Activated naive CD8-positive, alpha-beta T cell (primary cell): ENCODE data around the gene FAM131A.

Source experiments
- H3K27ac Mint-ChIP-seq: one replicate; pipeline ENCODE4 v1.8.0; 2021; ENCODE audit warnings: mixed read lengths
- H3K27me3 Mint-ChIP-seq: one replicate; pipeline ENCODE4 v1.8.0; 2021; ENCODE audit warnings: mixed read lengths
- H3K36me3 Mint-ChIP-seq: one replicate; pipeline ENCODE4 v1.8.0; 2021; ENCODE audit warnings: mixed read lengths
- H3K4me1 Mint-ChIP-seq: one replicate; pipeline ENCODE4 v1.8.0; 2021; ENCODE audit warnings: low read depth, mixed read lengths
- H3K4me3 Mint-ChIP-seq: one replicate; pipeline ENCODE4 v1.8.0; 2021; ENCODE audit warnings: mild to moderate bottlenecking, mixed read lengths
- H3K9me3 Mint-ChIP-seq: one replicate; pipeline ENCODE4 v1.8.0; 2021; ENCODE audit warnings: low read depth, mixed read lengths

FAM131A gene

DNA sequence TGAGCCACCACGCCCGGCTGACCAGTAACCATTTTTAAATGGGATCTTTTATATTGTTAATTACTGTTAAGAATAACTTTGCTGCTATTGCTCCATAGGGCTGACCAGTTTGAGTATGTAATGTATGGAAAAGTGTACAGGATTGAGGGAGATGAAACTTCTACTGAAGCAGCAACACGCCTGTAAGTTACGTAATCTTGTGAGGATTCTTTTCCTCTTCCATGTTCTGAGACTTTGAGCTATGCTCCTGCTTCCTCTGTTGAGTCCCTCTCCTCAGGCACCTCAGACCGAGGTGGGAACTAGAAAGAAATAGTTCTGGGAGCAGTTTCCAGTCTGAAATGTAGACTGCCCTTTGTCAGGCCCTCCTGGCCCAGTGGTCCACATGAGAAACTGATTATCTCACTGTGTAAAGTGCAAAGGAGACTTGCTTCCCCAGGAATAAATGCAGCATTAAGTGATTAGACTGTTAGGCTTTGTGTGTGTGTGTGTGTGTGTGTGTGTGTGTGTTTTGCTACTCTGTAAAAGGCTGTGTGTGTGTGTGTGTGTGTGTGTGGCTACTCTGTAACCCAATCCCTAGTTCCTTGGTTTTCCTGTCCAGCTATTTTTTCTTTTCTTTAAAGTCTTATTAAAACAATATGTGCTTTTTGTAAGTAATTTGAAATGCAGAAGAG, 29.4 kb downstream of the FAM131A start:
- H3K27me3 Mint-ChIP-seq, result no peaks in the 10 kb centered on the region

DNA sequence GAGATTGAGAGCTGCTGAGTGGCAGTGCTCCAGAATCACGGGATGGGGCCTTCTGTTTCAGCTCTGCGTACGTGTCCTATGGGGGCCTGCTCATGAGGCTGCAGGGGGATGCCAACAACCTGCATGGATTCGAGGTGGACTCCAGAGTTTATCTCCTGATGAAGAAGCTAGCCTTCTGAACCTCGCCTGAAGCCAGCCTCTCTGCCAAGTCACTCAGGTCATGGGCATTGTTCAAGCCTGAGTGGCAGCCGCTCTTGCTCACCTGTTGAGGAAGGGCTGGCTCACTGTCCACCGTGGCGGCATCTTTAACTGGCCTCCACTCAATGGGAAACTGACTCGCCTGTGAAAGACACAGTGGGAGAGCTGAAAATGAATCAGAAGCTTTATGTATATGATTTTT, 30.7 kb downstream of the FAM131A start:
- Mint-ChIP-seq H3K4me1 (peaks cover 29% of the 10 kb centered on the region), H3K27me3 (no peaks in the 10 kb centered on the region), H3K27ac (no peak overlapping the region), H3K4me3 (no peak overlapping the region), H3K9me3 (no peaks in the 10 kb centered on the region), H3K36me3 (peaks cover 8% of the 10 kb centered on the region)

More for the DNA sequence above, 29.4 kb downstream of the FAM131A start:
- no peaks in the 10 kb centered on the region for H3K9me3 Mint-ChIP-seq
- peaks cover 8% of the 10 kb centered on the region for H3K36me3 Mint-ChIP-seq
- H3K27ac Mint-ChIP-seq, result peak overlapping the region; percentile 34
- H3K4me1 Mint-ChIP-seq, result peaks cover 28% of the 10 kb centered on the region
- H3K4me3 Mint-ChIP-seq, result peak overlapping the region; percentile 14

DNA sequence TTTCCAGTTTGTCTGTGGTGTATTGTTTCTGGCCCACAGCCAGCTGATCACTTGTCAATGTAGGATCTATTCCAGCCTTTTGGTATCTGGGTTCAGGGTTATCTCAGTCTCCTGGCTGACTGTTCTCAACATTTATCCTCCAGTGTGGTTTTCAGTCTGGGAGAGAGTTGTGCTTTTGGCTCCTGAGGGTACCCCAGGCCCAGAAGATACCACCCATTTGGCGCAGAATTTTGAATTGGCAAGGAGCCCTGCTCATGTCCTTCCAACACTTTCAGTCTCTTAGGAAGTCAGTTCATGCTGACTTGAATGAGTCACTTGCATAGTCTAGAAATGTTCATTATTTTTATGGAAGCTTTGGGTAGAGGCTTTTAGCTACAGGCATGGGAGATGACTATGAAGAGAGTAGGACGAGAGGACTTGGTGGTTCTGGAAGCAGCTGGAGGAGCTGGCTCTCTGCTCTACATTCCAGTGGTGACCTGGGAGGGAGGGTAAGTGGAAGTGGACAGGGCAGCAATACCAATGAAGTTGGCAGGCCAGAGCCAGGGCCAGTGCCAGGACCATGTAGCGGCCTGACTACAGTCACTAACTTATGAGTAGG, 31.3 kb downstream of the FAM131A start:
- H3K9me3 Mint-ChIP-seq, result no peaks in the 10 kb centered on the region
- H3K4me1 Mint-ChIP-seq, result peaks cover 25% of the 10 kb centered on the region
- H3K36me3 Mint-ChIP-seq, result peaks cover 8% of the 10 kb centered on the region
- peak overlapping the region; percentile 51 for H3K27ac Mint-ChIP-seq
- no peak overlapping the region for H3K4me3 Mint-ChIP-seq
- no peaks in the 10 kb centered on the region for H3K27me3 Mint-ChIP-seq

DNA sequence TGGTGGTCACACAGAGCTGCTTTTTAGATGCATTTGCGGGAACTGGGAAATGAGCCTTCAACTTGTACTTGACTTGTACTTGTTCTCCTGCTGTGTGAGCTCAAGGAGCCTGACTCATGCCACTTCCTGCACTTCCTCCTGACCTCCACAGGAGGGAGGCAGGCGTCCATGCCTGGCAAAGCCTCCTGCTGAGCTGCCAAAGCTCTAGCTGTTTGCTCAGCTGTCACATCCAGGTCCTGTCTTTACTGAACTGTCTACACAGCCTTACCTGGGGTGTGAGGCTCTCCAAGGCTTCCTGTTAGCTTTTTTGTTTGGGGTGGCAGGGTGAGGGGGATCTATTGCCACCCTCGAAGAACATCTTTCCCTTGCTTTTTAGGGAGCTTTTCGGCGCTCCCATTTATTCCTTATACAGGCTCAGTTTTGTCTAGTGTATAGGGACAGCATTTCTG, 34.2 kb downstream of the FAM131A start:
- H3K9me3 Mint-ChIP-seq, result no peaks in the 10 kb centered on the region
- H3K4me1 Mint-ChIP-seq, result peaks cover 7% of the 10 kb centered on the region
- no peaks in the 10 kb centered on the region for H3K27me3 Mint-ChIP-seq
- H3K27ac Mint-ChIP-seq, result no peak overlapping the region
- H3K4me3 Mint-ChIP-seq, result no peak overlapping the region
- no peaks in the 10 kb centered on the region for H3K36me3 Mint-ChIP-seq

DNA sequence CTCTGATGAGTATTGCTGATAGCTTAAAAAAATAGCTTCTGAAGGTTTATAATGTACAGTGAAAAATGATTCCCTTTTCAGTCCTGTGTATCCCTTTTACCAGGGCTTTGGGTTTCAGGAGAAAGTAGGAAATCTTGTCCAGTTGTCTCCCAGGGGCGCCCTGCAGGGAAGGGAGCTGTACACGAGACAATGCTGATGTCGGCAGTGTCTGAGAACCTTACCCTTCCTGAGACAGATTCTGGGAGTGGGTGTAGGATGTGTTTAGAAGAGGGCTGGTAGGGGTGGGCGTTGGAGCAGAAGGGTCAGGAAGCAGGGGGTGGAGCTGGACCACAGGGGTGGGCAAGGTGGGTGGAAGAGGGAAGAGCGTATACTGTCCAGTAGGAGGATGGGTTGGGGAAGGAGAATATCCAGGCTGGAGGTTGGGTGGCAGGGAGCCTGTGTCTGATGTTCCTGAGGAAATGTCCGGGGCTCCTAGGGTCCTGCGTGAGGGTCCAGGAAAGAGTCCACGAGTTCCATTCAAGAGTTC, 35.0 kb downstream of the FAM131A start:
- no peak overlapping the region for H3K27ac Mint-ChIP-seq
- H3K27me3 Mint-ChIP-seq, result no peaks in the 10 kb centered on the region
- no peak overlapping the region for H3K4me3 Mint-ChIP-seq
- peaks cover 4% of the 10 kb centered on the region for H3K4me1 Mint-ChIP-seq
- H3K36me3 Mint-ChIP-seq, result no peaks in the 10 kb centered on the region
- H3K9me3 Mint-ChIP-seq, result no peaks in the 10 kb centered on the region

DNA sequence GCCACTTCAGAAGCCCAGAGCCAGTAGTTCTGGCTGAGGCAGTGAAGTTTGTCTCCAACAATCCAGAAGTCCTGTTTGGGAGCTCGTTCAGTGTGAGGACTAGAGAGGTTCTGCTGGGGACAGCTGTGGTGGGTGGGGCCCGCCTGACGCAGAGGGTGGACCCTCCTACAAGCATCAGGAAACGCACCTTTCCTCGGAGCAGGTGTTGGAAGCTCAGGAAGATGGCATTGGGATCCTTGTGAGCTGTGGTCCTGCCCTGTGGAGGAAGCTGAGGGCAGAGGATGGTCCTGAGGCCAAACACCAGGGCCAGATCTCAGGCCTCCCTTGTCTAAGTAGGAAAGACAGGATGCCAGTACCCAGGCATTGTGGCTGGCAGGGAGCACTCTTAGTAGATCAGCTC, 35.5 kb downstream of the FAM131A start:
- no peak overlapping the region for H3K27ac Mint-ChIP-seq
- H3K9me3 Mint-ChIP-seq, result no peaks in the 10 kb centered on the region
- H3K4me1 Mint-ChIP-seq, result peaks cover 4% of the 10 kb centered on the region
- no peak overlapping the region for H3K4me3 Mint-ChIP-seq
- no peaks in the 10 kb centered on the region for H3K27me3 Mint-ChIP-seq
- no peaks in the 10 kb centered on the region for H3K36me3 Mint-ChIP-seq

DNA sequence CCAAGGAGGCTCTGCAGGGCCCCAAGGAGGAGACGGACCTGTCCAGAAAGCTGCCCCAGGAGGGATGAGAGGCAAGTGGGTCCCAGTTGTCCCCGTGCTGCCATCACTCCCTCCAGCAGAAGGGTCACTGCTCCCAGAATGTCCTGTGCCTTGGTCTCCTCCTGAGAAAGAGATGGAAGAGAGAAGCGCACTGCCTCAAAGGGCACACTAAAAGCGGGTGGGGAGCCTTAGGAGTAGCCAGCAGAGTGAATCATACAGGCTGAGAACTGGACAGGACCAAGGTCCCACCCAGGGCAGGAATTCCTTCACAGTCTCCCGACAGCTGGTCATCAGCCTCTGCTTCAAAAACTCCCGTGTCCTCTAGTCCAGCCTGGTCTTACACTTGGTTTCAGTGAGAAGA, 36.0 kb downstream of the FAM131A start:
- Mint-ChIP-seq H3K9me3 (no peaks in the 10 kb centered on the region), H3K27me3 (no peaks in the 10 kb centered on the region), H3K4me3 (no peak overlapping the region), H3K4me1 (peaks cover 4% of the 10 kb centered on the region), H3K36me3 (no peaks in the 10 kb centered on the region), H3K27ac (no peak overlapping the region)

DNA sequence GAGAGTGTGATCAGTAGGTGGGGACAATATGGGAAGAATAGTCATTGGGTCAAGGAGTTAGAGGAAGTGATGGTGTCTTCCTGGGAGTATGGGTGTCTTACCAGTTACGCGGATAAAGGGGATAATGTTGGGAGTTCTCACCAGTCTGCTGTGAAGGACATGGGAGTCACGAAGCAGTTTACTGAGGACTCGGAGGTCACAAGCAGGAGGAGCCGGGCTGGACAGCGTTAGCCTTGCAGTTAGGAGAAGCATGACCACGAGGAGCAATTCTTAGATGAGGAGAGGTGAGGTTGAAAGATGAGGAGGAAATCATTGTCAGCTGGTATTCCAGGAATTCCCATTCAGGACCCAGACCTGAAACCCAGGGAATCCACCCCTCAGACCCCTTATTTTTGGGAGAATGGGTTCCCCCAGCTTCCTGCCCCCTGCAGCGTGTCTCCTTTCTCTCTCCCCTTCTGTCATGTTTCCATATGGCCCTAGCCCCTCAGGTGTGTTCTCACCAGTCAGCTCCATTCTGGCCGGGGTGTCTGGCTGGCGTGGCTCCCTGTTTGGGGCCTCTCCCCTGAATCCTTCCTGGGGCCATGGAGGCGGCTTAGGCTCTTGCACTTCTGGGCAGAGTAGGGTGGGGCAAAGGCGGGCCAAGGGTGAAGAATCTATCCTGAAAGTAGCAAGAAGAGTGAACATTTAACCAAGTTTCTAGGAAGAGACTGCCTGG, 38.5 kb downstream of the FAM131A start:
- no peaks in the 10 kb centered on the region for H3K36me3 Mint-ChIP-seq
- no peak overlapping the region for H3K4me3 Mint-ChIP-seq
- H3K27me3 Mint-ChIP-seq, result peaks cover 8% of the 10 kb centered on the region
- H3K27ac Mint-ChIP-seq, result no peak overlapping the region
- peaks cover 8% of the 10 kb centered on the region for H3K4me1 Mint-ChIP-seq
- no peaks in the 10 kb centered on the region for H3K9me3 Mint-ChIP-seq

DNA sequence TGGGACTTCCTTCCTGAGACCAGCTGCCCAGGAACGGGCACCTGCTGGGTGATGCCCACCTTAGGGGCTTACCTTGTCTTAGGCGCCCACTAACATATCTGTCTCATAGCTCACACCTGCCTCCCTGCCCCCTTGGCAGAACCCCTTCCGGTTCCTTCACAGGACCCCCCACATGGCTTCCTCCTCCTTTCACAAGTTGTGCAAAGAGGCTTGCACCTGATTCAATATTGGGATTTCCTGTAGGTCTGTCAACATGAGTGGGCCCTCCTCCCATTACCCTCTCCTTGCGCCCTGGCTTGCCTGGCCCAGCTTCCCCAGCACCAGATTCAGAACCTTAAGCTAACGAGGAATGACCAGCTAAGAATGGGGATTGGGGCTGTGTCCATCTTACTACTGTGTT, 40.0 kb downstream of the FAM131A start:
- Mint-ChIP-seq H3K27ac (no peak overlapping the region), H3K4me1 (peaks cover 5% of the 10 kb centered on the region), H3K36me3 (no peaks in the 10 kb centered on the region), H3K4me3 (no peak overlapping the region), H3K9me3 (no peaks in the 10 kb centered on the region), H3K27me3 (peaks cover 10% of the 10 kb centered on the region)

DNA sequence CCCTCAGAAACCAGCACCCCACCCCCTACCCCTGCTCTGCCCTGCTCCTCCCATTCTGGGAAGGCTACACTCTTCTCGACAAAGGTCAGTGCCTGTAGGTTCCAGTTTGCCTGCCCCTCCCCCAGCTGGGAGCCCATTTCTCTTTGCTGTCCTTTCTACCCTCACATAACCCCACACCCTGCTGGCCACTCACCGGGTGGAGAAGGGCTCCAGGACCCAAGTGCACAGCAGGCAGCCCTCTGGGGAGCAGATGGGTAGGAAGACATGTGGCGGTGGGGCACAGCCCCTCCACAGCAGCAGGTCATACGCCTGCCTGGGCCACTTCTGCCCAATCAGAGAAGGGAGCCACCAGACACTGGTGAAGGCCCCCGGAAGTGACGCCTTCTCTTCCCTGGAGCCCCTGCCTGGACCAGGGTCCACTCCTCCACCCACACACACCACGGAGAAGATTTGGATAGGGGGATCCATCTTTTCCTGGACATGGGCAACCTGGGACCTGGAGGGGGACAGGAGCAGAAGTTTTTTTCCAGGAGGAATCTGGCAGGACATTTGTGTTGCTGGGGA, 40.6 kb downstream of the FAM131A start, which contains the start of gene THPO:
THPO (minus strand) TSS at position 326 of the 564 bp plus-strand sequence. CDS start 1,948 bp downstream, outside the sequence.
- Mint-ChIP-seq H3K4me3 (peak within 1 kb of the TSS; percentile 80), H3K4me1 (peaks cover 5% of the 10 kb centered on the region), H3K27ac (no peak within 1 kb of the TSS), H3K27me3 (peaks cover 10% of the 10 kb centered on the region), H3K36me3 (no peaks in the 10 kb centered on the region), H3K9me3 (no peaks in the 10 kb centered on the region)

DNA sequence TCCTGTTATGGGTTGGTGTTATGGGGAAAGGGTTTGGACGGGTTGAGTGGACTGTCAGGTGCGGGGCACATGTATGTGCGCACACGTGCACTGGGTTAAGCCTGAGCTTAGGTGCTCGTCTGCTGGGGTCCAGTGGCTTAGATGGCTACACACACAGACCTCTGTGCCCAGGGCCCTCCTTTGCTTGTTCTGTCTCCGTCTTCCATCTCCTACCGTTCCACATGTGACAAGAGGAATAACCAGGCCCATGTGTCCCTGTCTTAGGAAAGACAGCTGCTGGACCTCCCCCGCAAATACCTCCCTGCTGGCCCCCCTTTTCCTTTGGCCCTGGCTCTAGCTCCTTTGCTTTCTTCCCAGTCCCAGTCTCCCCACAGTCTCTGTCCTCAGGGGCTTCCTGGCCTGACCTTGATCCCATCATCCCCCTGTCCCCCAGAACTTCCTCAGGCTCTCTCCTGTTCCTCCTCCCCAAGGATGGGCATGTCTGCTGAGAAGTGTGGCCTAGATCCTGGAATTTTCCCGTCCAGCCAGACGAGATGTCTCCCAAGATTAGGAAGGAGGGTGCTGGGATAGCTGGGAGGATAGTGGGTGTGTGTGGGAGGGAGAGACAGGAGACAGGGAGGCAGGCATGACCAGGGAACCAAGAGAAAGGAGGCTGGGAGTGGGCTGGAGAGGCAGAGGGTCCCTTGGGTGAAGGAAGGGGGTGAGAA, 41.4 kb downstream of the FAM131A start:
- H3K4me1 Mint-ChIP-seq, result peaks cover 5% of the 10 kb centered on the region
- no peak overlapping the region for H3K27ac Mint-ChIP-seq
- no peaks in the 10 kb centered on the region for H3K36me3 Mint-ChIP-seq
- H3K9me3 Mint-ChIP-seq, result no peaks in the 10 kb centered on the region
- peaks cover 10% of the 10 kb centered on the region for H3K27me3 Mint-ChIP-seq
- peak overlapping the region; percentile 80 for H3K4me3 Mint-ChIP-seq

DNA sequence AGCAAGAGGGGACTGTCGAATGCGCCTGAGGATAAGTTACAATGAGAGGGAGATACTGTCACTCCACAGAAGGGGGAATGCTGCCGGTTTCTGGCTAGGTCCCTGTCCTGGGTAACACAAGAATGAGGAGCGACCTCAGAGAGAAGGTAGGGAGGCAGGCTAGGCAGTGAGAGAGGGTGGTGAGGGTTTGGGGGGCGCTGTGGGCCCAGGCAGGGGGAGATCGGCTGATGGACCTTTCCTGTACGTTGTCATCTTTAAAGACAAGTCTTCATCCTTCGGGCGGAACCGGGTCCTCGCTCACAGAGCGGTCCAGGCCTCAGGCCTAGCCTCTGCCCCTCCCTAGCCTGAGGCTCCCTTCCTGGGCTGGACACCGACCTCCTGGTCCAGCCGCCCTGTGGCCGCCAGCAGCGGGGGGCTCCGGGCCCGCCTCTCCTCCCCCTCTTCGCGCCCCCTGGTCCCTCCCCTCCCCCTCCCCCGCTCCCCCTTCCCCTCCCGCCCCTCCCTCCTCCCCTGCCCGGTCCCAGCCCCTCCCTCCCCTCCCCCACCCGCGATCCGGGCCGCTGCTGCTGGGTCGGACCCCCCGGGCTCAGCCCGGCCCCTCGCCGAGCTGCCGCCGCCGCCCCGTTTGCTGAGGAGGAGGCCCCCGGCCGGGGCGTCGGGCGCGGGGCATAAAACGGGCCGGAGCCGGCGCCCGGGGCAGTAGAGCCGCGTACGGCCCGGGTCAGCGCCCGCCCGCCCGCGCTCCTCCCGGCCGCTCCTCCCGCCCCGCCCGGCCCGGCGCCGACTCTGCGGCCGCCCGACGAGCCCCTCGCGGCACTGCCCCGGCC, 42.2 kb downstream of the FAM131A start, which contains the start of gene CHRD:
CHRD (plus strand) TSS at position 697 of the 827 bp plus-strand sequence. CDS start 265 bp downstream, outside the sequence.
- Mint-ChIP-seq H3K27me3 (peaks cover 15% of the 10 kb centered on the region), H3K9me3 (no peaks in the 10 kb centered on the region), H3K36me3 (no peaks in the 10 kb centered on the region), H3K27ac (no peak within 1 kb of the TSS), H3K4me3 (peak within 1 kb of the TSS; percentile 82), H3K4me1 (peaks cover 5% of the 10 kb centered on the region)

DNA sequence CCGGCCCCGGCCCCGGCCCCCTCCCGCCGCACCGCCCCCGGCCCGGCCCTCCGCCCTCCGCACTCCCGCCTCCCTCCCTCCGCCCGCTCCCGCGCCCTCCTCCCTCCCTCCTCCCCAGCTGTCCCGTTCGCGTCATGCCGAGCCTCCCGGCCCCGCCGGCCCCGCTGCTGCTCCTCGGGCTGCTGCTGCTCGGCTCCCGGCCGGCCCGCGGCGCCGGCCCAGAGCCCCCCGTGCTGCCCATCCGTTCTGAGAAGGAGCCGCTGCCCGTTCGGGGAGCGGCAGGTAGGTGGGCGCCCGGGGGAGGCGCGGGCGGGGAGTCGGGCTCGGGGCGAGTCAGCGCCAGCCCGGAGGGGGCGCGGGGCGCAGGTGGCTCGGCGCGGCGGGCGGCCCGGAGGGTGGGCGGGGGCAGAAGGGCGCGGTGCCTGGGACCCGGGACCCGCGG, 42.8 kb downstream of the FAM131A start:
- H3K27ac Mint-ChIP-seq, result no peak overlapping the region
- peaks cover 5% of the 10 kb centered on the region for H3K4me1 Mint-ChIP-seq
- H3K9me3 Mint-ChIP-seq, result no peaks in the 10 kb centered on the region
- peaks cover 17% of the 10 kb centered on the region for H3K27me3 Mint-ChIP-seq
- H3K4me3 Mint-ChIP-seq, result no peak overlapping the region
- no peaks in the 10 kb centered on the region for H3K36me3 Mint-ChIP-seq
